Measurements from ENCODE around the gene NHLRC4.

The NHLRC4 gene

GRCh38 chr16:591892-592517 lies 25.2 kb downstream of the NHLRC4 start:
- CTCF ChIA-PET: interaction anchor here (1.1 kb wide), 1 partner anchor 9 kb away, joined by 3 read pairs; no protein-coding TSS in a partner anchor

DNA sequence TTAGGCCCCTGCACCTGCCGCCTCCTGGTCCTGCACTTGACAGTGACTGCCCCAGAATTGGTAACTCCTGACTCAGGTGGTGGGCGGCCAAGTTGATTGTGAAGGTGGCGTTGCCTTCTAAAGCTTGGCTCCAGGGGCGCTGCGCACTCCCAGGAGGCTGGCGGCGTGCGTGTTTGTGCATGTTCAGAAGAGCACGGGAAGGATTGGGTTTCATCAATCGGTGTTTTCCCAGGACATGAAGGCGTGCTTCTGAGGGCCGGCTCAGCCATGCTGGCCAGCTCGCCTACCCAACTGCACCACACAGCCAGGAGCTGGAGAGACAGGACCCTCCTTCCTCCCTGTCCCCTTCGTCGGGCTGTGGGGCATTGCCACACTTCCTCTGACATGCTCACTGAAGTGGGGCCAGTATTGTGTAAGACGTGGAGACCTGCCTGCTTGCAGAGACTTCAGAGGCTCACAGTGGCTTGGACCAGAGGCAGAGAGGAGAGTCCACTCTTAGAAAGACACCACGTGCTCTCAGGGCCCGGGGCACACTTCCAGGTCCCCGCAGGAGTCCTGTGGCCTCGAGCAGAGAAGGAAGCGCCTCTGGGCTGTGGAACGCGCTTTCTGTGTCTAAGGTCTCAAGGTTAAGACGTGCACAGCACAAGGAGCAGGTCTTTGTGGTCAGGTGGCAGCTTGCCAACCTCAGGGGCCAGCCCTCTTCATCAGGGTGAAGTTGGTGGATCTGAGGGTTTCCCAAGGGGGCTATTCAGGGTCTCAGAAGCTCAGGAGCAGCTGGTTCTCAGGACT lies 25.9 kb downstream of the NHLRC4 start:
- ChIA-PET CTCF (interaction anchor here (1.1 kb wide), 1 partner anchor 8 kb away, joined by 3 read pairs; no protein-coding TSS in a partner anchor), POLR2A (interaction anchor here (0.7 kb wide), 1 partner anchor 50 kb away, joined by 3 read pairs; no protein-coding TSS in a partner anchor)
- TF ChIP-seq L3MBTL2 (conservative IDR thresholded peaks at IDR 0.05) (peak; percentile 61; the same call in 1 of the 2 replicates), SUZ12 (IDR thresholded peaks at IDR 0.05) (no peak), ELF4 (IDR thresholded peaks at IDR 0.05) (no peak), FOXM1 (IDR thresholded peaks at IDR 0.05; ENCODE audit: borderline replicate concordance) (no peak), BHLHE40 (IDR thresholded peaks at IDR 0.05; ENCODE audit: borderline replicate concordance) (no peak), CTBP1 (IDR thresholded peaks at IDR 0.05; ENCODE audit: borderline replicate concordance) (no peak), FOXA1 (IDR thresholded peaks at IDR 0.05) (no peak), FOXK2 (IDR thresholded peaks at IDR 0.05) (no peak), ARNT (IDR thresholded peaks at IDR 0.05) (peak; percentile 34; the same call in 1 of the 2 replicates), TARDBP (IDR thresholded peaks at IDR 0.05) (no peak), SP1 (IDR thresholded peaks at IDR 0.05) (no peak)
- DNase-seq (ENCODE audit: extremely low spot score): peak; percentile 70

More at GRCh38 chr16:591892-592517, 25.2 kb downstream of the NHLRC4 start:
- DNase-seq (ENCODE audit: extremely low spot score): no peak
- no peak for TF ChIP-seq L3MBTL2 (conservative IDR thresholded peaks at IDR 0.05)
- no peak for TF ChIP-seq FOXM1 (IDR thresholded peaks at IDR 0.05; ENCODE audit: borderline replicate concordance)
- no peak for TF ChIP-seq NFRKB (IDR thresholded peaks at IDR 0.05)
- no peak for TF ChIP-seq FOXA1 (IDR thresholded peaks at IDR 0.05)
- no peak for TF ChIP-seq LEF1 (IDR thresholded peaks at IDR 0.05; ENCODE audit: borderline replicate concordance)
- no peak for TF ChIP-seq ELF4 (IDR thresholded peaks at IDR 0.05)
- no peak for TF ChIP-seq SP1 (IDR thresholded peaks at IDR 0.05)
- TF ChIP-seq, protein P1, sequence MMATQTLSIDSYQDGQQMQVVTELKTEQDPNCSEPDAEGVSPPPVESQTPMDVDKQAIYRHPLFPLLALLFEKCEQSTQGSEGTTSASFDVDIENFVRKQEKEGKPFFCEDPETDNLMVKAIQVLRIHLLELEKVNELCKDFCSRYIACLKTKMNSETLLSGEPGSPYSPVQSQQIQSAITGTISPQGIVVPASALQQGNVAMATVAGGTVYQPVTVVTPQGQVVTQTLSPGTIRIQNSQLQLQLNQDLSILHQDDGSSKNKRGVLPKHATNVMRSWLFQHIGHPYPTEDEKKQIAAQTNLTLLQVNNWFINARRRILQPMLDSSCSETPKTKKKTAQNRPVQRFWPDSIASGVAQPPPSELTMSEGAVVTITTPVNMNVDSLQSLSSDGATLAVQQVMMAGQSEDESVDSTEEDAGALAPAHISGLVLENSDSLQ (IDR thresholded peaks at IDR 0.05): no peak
- no peak for TF ChIP-seq ARNT (IDR thresholded peaks at IDR 0.05)
- no peak for TF ChIP-seq SUZ12 (IDR thresholded peaks at IDR 0.05)
- POLR2A ChIA-PET: no interaction called here

DNA sequence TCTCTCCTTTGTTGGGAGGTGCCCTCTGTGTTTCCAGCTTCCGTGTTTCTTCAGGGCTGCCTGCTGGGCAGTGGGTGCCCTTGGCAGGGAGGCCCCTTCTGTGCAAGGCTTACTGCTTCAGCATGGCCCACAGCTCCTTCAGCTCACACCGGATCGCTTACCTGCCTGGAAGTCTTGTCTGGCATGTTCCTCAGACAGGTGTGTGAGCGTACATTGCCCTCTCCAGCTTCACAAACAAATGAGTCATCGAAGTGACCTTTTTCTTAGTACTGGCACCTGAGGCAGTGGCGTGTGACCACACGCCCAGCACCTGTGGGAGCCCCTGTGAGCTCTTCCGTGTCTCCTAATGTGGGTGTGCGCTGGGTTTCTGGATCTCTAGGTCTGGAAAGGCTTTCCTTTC lies 26.6 kb downstream of the NHLRC4 start:
- ChIA-PET CTCF (no interaction called here), POLR2A (interaction anchor here (0.7 kb wide), 1 partner anchor 49 kb away, joined by 3 read pairs; no protein-coding TSS in a partner anchor)
- no peak for DNase-seq (ENCODE audit: extremely low spot score)
- TF ChIP-seq BHLHE40 (IDR thresholded peaks at IDR 0.05; ENCODE audit: borderline replicate concordance) (no peak), ELF4 (IDR thresholded peaks at IDR 0.05) (no peak), ARNT (IDR thresholded peaks at IDR 0.05) (no peak), FOXA1 (IDR thresholded peaks at IDR 0.05) (no peak), SUZ12 (IDR thresholded peaks at IDR 0.05) (no peak), LEF1 (IDR thresholded peaks at IDR 0.05; ENCODE audit: borderline replicate concordance) (no peak), NFRKB (IDR thresholded peaks at IDR 0.05) (no peak), FOXM1 (IDR thresholded peaks at IDR 0.05; ENCODE audit: borderline replicate concordance) (no peak), FOXK2 (IDR thresholded peaks at IDR 0.05) (no peak), SP1 (IDR thresholded peaks at IDR 0.05) (no peak), TARDBP (IDR thresholded peaks at IDR 0.05) (no peak), CTBP1 (IDR thresholded peaks at IDR 0.05; ENCODE audit: borderline replicate concordance) (no peak), ZNF384 (IDR thresholded peaks at IDR 0.05) (no peak), HDGF (IDR thresholded peaks at IDR 0.05; ENCODE audit: borderline replicate concordance) (no peak)

GRCh38 chr16:593807-594206 lies 27.0 kb downstream of the NHLRC4 start:
- TF ChIP-seq FOXM1 (IDR thresholded peaks at IDR 0.05; ENCODE audit: borderline replicate concordance): no peak
- TF ChIP-seq, protein P1 (IDR thresholded peaks at IDR 0.05): no peak
- no peak for TF ChIP-seq FOXA1 (IDR thresholded peaks at IDR 0.05)
- no peak for TF ChIP-seq SUZ12 (IDR thresholded peaks at IDR 0.05)
- no peak for TF ChIP-seq L3MBTL2 (conservative IDR thresholded peaks at IDR 0.05)
- no peak for TF ChIP-seq NFRKB (IDR thresholded peaks at IDR 0.05)
- no peak for TF ChIP-seq CTBP1 (IDR thresholded peaks at IDR 0.05; ENCODE audit: borderline replicate concordance)
- no peak for TF ChIP-seq HDGF (IDR thresholded peaks at IDR 0.05; ENCODE audit: borderline replicate concordance)
- no peak for TF ChIP-seq FOXK2 (IDR thresholded peaks at IDR 0.05)
- no peak for TF ChIP-seq TARDBP (IDR thresholded peaks at IDR 0.05)
- no peak for TF ChIP-seq BHLHE40 (IDR thresholded peaks at IDR 0.05; ENCODE audit: borderline replicate concordance)
- TF ChIP-seq LEF1 (IDR thresholded peaks at IDR 0.05; ENCODE audit: borderline replicate concordance): no peak
- CTCF ChIA-PET: no interaction called here
- DNase-seq (ENCODE audit: extremely low spot score): no peak
- POLR2A ChIA-PET: interaction anchor here (0.7 kb wide), 1 partner anchor 48 kb away, joined by 3 read pairs; no protein-coding TSS in a partner anchor

DNA sequence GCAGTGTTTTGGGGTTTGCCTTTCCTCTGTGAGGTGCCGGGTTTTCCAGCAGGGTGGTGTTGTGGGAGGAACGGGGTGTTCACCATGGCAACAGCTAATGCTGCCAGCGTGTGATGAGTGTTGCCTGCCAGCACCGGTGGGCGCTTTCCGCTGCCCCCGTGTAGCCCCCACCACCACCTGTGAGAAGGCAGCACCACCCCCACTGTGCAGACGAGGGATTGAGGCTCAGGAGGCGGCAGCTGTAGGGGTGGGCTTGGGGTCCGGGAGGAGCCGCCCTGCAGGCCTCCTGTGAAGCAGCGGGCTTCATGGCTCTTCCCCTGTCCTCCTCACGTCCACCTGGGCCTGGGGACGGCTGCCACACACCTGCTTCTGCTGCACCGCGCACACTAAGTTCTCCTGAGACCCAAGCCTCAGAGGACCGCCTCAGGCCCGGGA lies 28.3 kb downstream of the NHLRC4 start:
- DNase-seq (ENCODE audit: extremely low spot score): no peak
- POLR2A ChIA-PET: no interaction called here
- TF ChIP-seq FOXM1 (IDR thresholded peaks at IDR 0.05; ENCODE audit: borderline replicate concordance): no peak
- TF ChIP-seq SUZ12 (IDR thresholded peaks at IDR 0.05): no peak
- TF ChIP-seq ARNT (IDR thresholded peaks at IDR 0.05): no peak
- no peak for TF ChIP-seq L3MBTL2 (conservative IDR thresholded peaks at IDR 0.05)
- TF ChIP-seq SP1 (IDR thresholded peaks at IDR 0.05): no peak
- TF ChIP-seq ELF4 (IDR thresholded peaks at IDR 0.05): no peak
- CTCF ChIA-PET: no interaction called here

Data from HEK293T (cell line).